Right renal cortex interstitium (tissue), 3 donors: ENCODE results near the gene ZDHHC17. TPM values are rescaled to one million over a fixed set of nuclear protein-coding genes. Genes with fewer than 3 reads are reported as not detected.

ENCODE experiments used
- polyA plus RNA-seq, 3 donors: library from polyadenylated mRNA; unstranded; fragments of 120-200 nt; gene quantifications; one replicate each; pipeline ENCODE4 v1.2.1, GENCODE V29; 2013; ENCODE audit not compliant: insufficient read length in 3 of 3

ZDHHC17 gene
- polyA plus RNA-seq, 3 donors: 58.7 to 70.4 (median 67.2) TPM

Other genes with a start within 250 kb of the ZDHHC17 start
- 10 to 100 TPM; 71.9 to 78.9 (median 74.3) TPM for gene OSBPL8, start 204.3 kb upstream of the ZDHHC17 start, polyA plus RNA-seq
- gene CSRP2, start 114.9 kb downstream of the ZDHHC17 start, polyA plus RNA-seq: 100 to 1,000 TPM in 1 of 3 donors, 10 to 100 TPM in 2; 90.7 to 105 (median 96.0) TPM